Measurements from ENCODE around the gene CXorf58.

The CXorf58 gene

DNA sequence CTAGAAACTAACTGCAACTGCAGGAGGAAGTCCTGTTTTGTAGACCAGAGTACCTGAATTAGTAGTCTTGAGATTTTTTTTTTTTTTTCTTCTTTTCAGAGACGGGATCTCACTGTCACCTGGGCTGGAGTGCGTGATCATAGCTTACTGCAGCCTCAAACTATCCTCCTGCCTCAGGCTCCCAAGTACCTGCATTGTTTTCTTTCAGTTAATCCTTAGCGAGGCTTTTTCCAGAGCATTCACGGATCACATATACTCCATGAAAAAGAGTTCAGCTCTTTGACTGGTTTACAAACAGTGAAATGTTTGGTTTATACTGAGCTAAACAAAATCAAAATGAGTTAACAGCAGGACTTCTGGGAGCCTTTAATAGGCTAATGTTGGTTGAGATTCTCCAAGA lies 73.4 kb downstream of the CXorf58 start:
- Histone ChIP-seq H4K20me1 (ENCODE audit: insufficient read depth, low read length, poor library complexity, severe bottlenecking) (no peaks in the 10 kb centered on the region), H2AFZ (ENCODE audit: low read length) (no peak overlapping the region), H3K9me2 (replicated peaks; ENCODE audit: low read depth, low read length) (no peaks in the 10 kb centered on the region), H3K79me2 (ENCODE audit: insufficient read depth, low read length) (no peaks in the 10 kb centered on the region), H3K9me3 (ENCODE audit: insufficient read depth, low read depth, low read length) (no peaks in the 10 kb centered on the region), H3F3A (ENCODE audit: low read depth) (no peaks in the 10 kb centered on the region), H3K27me3 (ENCODE audit: insufficient read depth, low read length, poor library complexity, severe bottlenecking) (no peaks in the 10 kb centered on the region), H3K4me2 (ENCODE audit: low read depth, low read length, poor library complexity, severe bottlenecking) (no peak overlapping the region), H3K9ac (ENCODE audit: low read depth, low read length, poor library complexity, severe bottlenecking) (no peak overlapping the region), H3K4me3 (ENCODE audit: low read length, poor library complexity, severe bottlenecking) (no peak overlapping the region), H3K4me1 (ENCODE audit: insufficient read depth, low read length, poor library complexity, severe bottlenecking) (no peaks in the 10 kb centered on the region), H3K36me3 (ENCODE audit: insufficient read depth, low read length) (peaks cover 6% of the 10 kb centered on the region; the same call in 1 of the 2 replicates)
- no peak for TF ChIP-seq EZH2phosphoT487 (IDR thresholded peaks at IDR 0.05; ENCODE audit: borderline replicate concordance)
- TF ChIP-seq, protein P1, sequence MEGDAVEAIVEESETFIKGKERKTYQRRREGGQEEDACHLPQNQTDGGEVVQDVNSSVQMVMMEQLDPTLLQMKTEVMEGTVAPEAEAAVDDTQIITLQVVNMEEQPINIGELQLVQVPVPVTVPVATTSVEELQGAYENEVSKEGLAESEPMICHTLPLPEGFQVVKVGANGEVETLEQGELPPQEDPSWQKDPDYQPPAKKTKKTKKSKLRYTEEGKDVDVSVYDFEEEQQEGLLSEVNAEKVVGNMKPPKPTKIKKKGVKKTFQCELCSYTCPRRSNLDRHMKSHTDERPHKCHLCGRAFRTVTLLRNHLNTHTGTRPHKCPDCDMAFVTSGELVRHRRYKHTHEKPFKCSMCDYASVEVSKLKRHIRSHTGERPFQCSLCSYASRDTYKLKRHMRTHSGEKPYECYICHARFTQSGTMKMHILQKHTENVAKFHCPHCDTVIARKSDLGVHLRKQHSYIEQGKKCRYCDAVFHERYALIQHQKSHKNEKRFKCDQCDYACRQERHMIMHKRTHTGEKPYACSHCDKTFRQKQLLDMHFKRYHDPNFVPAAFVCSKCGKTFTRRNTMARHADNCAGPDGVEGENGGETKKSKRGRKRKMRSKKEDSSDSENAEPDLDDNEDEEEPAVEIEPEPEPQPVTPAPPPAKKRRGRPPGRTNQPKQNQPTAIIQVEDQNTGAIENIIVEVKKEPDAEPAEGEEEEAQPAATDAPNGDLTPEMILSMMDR (conservative IDR thresholded peaks at IDR 0.05; ENCODE audit: low read length): no peak

DNA sequence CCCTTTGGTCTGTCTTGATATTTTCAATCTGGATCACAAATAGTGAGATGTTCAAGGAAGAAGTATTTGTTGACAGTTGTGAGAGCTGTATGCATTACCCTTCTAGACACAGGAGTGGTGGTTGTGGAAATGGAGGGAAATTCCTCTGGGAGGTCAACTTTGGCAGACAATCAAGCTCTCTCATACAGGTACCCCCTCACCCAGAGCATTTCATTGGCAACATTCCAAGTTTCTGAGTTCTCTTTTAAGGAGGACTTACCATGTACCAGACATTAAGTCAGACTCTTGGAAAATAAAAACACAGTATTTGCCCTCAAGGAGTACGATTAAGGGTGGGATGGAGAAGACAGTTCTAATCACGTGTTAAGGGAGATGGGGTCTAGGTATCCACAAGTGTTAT lies 73.9 kb downstream of the CXorf58 start:
- H3K9me2 ChIP-seq (replicated peaks; ENCODE audit: low read depth, low read length): no peaks in the 10 kb centered on the region
- H3K79me2 ChIP-seq (ENCODE audit: insufficient read depth, low read length): no peaks in the 10 kb centered on the region
- no peak overlapping the region for H3K4me3 ChIP-seq (ENCODE audit: low read length, poor library complexity, severe bottlenecking)
- H3K9ac ChIP-seq (ENCODE audit: low read depth, low read length, poor library complexity, severe bottlenecking): no peak overlapping the region
- no peaks in the 10 kb centered on the region for H4K20me1 ChIP-seq (ENCODE audit: insufficient read depth, low read length, poor library complexity, severe bottlenecking)
- H3K9me3 ChIP-seq (ENCODE audit: insufficient read depth, low read depth, low read length): no peaks in the 10 kb centered on the region
- H3K4me2 ChIP-seq (ENCODE audit: low read depth, low read length, poor library complexity, severe bottlenecking): no peak overlapping the region
- peaks cover 11% of the 10 kb centered on the region; the same call in 1 of the 2 replicates for H3K36me3 ChIP-seq (ENCODE audit: insufficient read depth, low read length)
- no peak overlapping the region for H2AFZ ChIP-seq (ENCODE audit: low read length)
- TF ChIP-seq EZH2phosphoT487 (IDR thresholded peaks at IDR 0.05; ENCODE audit: borderline replicate concordance): no peak
- TF ChIP-seq, protein P1 (conservative IDR thresholded peaks at IDR 0.05; ENCODE audit: low read length): no peak
- H3K27me3 ChIP-seq (ENCODE audit: insufficient read depth, low read length, poor library complexity, severe bottlenecking): no peaks in the 10 kb centered on the region
- no peaks in the 10 kb centered on the region for H3F3A ChIP-seq (ENCODE audit: low read depth)
- H3K4me1 ChIP-seq (ENCODE audit: insufficient read depth, low read length, poor library complexity, severe bottlenecking): no peaks in the 10 kb centered on the region

- Histone ChIP-seq H4K20me1 (ENCODE audit: insufficient read depth, low read length, poor library complexity, severe bottlenecking) (no peaks in the 10 kb centered on the region), H3K79me2 (ENCODE audit: insufficient read depth, low read length) (no peaks in the 10 kb centered on the region), H3K9me3 (ENCODE audit: insufficient read depth, low read depth, low read length) (no peaks in the 10 kb centered on the region), H3K27me3 (ENCODE audit: insufficient read depth, low read length, poor library complexity, severe bottlenecking) (no peaks in the 10 kb centered on the region), H3F3A (ENCODE audit: low read depth) (no peaks in the 10 kb centered on the region), H3K4me3 (ENCODE audit: low read length, poor library complexity, severe bottlenecking) (no peak overlapping the region), H3K9ac (ENCODE audit: low read depth, low read length, poor library complexity, severe bottlenecking) (no peak overlapping the region), H3K4me2 (ENCODE audit: low read depth, low read length, poor library complexity, severe bottlenecking) (no peak overlapping the region), H2AFZ (ENCODE audit: low read length) (no peak overlapping the region), H3K9me2 (replicated peaks; ENCODE audit: low read depth, low read length) (no peaks in the 10 kb centered on the region), H3K4me1 (ENCODE audit: insufficient read depth, low read length, poor library complexity, severe bottlenecking) (no peaks in the 10 kb centered on the region), H3K36me3 (ENCODE audit: insufficient read depth, low read length) (peaks cover 22% of the 10 kb centered on the region; the same call in 1 of the 2 replicates)
- TF ChIP-seq, protein P1 (conservative IDR thresholded peaks at IDR 0.05; ENCODE audit: low read length): no peak
- TF ChIP-seq EZH2phosphoT487 (IDR thresholded peaks at IDR 0.05; ENCODE audit: borderline replicate concordance): no peak
These were observed 75.1 kb downstream of the CXorf58 start for GRCh38 chrX:23982891-23983290.
